AG20443 (cell line): ENCODE results near the gene MRPS25.

Experiments
- DNase-seq: peaks from one replicate; pipeline ENCODE4 v3.0.0; 2012; ENCODE audit warnings: low spot score, mixed read lengths

MRPS25 gene

GRCh38 chr3:15081960-15082664, 17.0 kb upstream of the MRPS25 start:
- DNase-seq, result no peak

GRCh38 chr3:15079091-15079490, 14.0 kb upstream of the MRPS25 start:
- DNase-seq, result no peak

- DNase-seq, result no peak
These were observed 9.4 kb upstream of the MRPS25 start for GRCh38 chr3:15074500-15074899.

GRCh38 chr3:15071699-15072098, 6.6 kb upstream of the MRPS25 start:
- no peak for DNase-seq

- no peak for DNase-seq
These were observed 4.3 kb upstream of the MRPS25 start for GRCh38 chr3:15069441-15069840.

- no peak for DNase-seq
These were observed 1.4 kb upstream of the MRPS25 start for GRCh38 chr3:15066467-15066866.

- DNase-seq, result no peak
These were observed 464 bp upstream of the MRPS25 start for GRCh38 chr3:15065550-15066007.

GRCh38 chr3:15064299-15064834, 748 bp downstream of the MRPS25 start:
- peak; percentile 55 for DNase-seq

GRCh38 chr3:15063656-15064286, 1.3 kb downstream of the MRPS25 start:
- no peak for DNase-seq

- DNase-seq, result no peak
These were observed 1.9 kb downstream of the MRPS25 start for GRCh38 chr3:15063238-15063637.

- DNase-seq, result no peak
These were observed 5.1 kb downstream of the MRPS25 start for GRCh38 chr3:15060029-15060428.

- DNase-seq, result no peak
These were observed 8.3 kb downstream of the MRPS25 start for GRCh38 chr3:15056676-15057404.

- no peak for DNase-seq
These were observed 10.0 kb downstream of the MRPS25 start for GRCh38 chr3:15055019-15055557.

- DNase-seq, result no peak
These were observed 11.6 kb downstream of the MRPS25 start for GRCh38 chr3:15053541-15053940.

- no peak for DNase-seq
These were observed 12.5 kb downstream of the MRPS25 start for GRCh38 chr3:15052335-15053242.

- peak; percentile 63 for DNase-seq
These were observed 13.6 kb downstream of the MRPS25 start for GRCh38 chr3:15051531-15051930.

- no peak for DNase-seq
These were observed 14.6 kb downstream of the MRPS25 start for GRCh38 chr3:15050405-15051092.

GRCh38 chr3:15049584-15049983, 15.5 kb downstream of the MRPS25 start:
- DNase-seq, result no peak

- DNase-seq, result no peak
These were observed 19.4 kb downstream of the MRPS25 start for GRCh38 chr3:15045667-15046066.

GRCh38 chr3:15044326-15044725, 20.8 kb downstream of the MRPS25 start:
- no peak for DNase-seq
